MM.1S (cell line): ENCODE data around the gene BZW2.

Experiments
- DNase-seq: peaks from one replicate; pipeline ENCODE4 v3.0.0-alpha.2; 2015
- H2AFZ ChIP-seq: fragments of 300-600 bp; sonication (generic); 2 replicates; pipeline ENCODE4 v1.6.0; 2016; ENCODE audit warnings: antibody characterized with exemption, low read length
- H3F3A ChIP-seq: fragments of 300-600 bp; sonication (generic); 2 replicates; pipeline ENCODE4 v1.6.1; 2016; ENCODE audit warnings: mild to moderate bottlenecking, antibody characterized with exemption, low read length, moderate library complexity, mixed read lengths; ENCODE audit not compliant: insufficient read depth
- H3K27ac ChIP-seq: fragments of 300-600 bp; sonication (generic); 2 replicates; pipeline ENCODE4 v1.5.1; 2016; ENCODE audit warnings: mild to moderate bottlenecking, low read length
- H3K27me3 ChIP-seq: fragments of 300-600 bp; sonication (generic); replicated peaks from 2 replicates; pipeline ENCODE4 v1.6.0; 2016; ENCODE audit warnings: low read length; ENCODE audit not compliant: insufficient read depth
- H3K36me3 ChIP-seq: fragments of 300-600 bp; sonication (generic); replicated peaks from 2 replicates; pipeline ENCODE4 v1.6.1; 2016; ENCODE audit warnings: mild to moderate bottlenecking, low read length, mixed read lengths; ENCODE audit not compliant: insufficient read depth
- H3K4me1 ChIP-seq: fragments of 300-600 bp; sonication (generic); 2 replicates; pipeline ENCODE4 v1.6.1; 2016; ENCODE audit warnings: low read length, mixed read lengths
- H3K4me2 ChIP-seq: fragments of 300-600 bp; sonication (generic); 2 replicates; pipeline ENCODE4 v1.6.0; 2016; ENCODE audit warnings: low read depth, low read length
- H3K4me3 ChIP-seq: fragments of 300-600 bp; sonication (generic); 2 replicates; pipeline ENCODE4 v1.5.1; 2016; ENCODE audit warnings: low read length, mixed read lengths
- H3K79me2 ChIP-seq: fragments of 300-600 bp; sonication (generic); 2 replicates; pipeline ENCODE4 v1.6.1; 2016; ENCODE audit warnings: mixed run types, low read length, mixed read lengths
- H3K9ac ChIP-seq: fragments of 300-600 bp; sonication (generic); 2 replicates; pipeline ENCODE4 v1.6.1; 2016; ENCODE audit warnings: low read length, mixed read lengths
- H3K9me2 ChIP-seq: fragments of 300-600 bp; sonication (generic); replicated peaks from 2 replicates; pipeline ENCODE4 v1.6.1; 2016; ENCODE audit warnings: mild to moderate bottlenecking, low read length, mixed read lengths; ENCODE audit not compliant: insufficient read depth
- H3K9me3 ChIP-seq: fragments of 300-600 bp; sonication (generic); replicated peaks from 2 replicates; pipeline ENCODE4 v1.6.1; 2016; ENCODE audit warnings: mild to moderate bottlenecking, low read length, mixed read lengths; ENCODE audit not compliant: insufficient read depth
- H4K20me1 ChIP-seq: fragments of 300-600 bp; sonication (generic); 2 replicates; pipeline ENCODE4 v1.6.1; 2016; ENCODE audit warnings: mild to moderate bottlenecking, low read length, moderate library complexity, mixed read lengths; ENCODE audit not compliant: insufficient read depth
- CTCF ChIP-seq: fragments of 300-600 bp; sonication (generic); IDR thresholded peaks from 2 replicates; pipeline ENCODE4 v1.5.1; 2016; ENCODE audit warnings: antibody characterized with exemption, low read length, mixed read lengths
- EZH2 ChIP-seq: fragments of 300-600 bp; sonication (generic); optimal IDR thresholded peaks from 2 replicates; pipeline ENCODE3; 2017; ENCODE audit warnings: low read depth, mild to moderate bottlenecking, antibody characterized with exemption, low read length, mixed read lengths
- EZH2phosphoT487 ChIP-seq: fragments of 300-600 bp; sonication (generic); IDR thresholded peaks from 2 replicates; pipeline ENCODE4 v1.6.1; 2018; ENCODE audit warnings: antibody characterized with exemption, low read length

Gene BZW2

GRCh38 chr7:16660702-16661464 is 14.9 kb downstream of the BZW2 start:
- H3K4me2 ChIP-seq, result no peak overlapping the region
- DNase-seq, result no peak

GRCh38 chr7:16661924-16662323 is 15.9 kb downstream of the BZW2 start:
- no peak overlapping the region for H2AFZ ChIP-seq
- H3K9ac ChIP-seq, result no peak overlapping the region
- DNase-seq, result no peak
- no peak overlapping the region for H3K4me3 ChIP-seq
- peaks cover 74% of the 10 kb centered on the region for H3K79me2 ChIP-seq
- no peaks in the 10 kb centered on the region for H3K27me3 ChIP-seq
- H3K4me2 ChIP-seq, result no peak overlapping the region
- H3K27ac ChIP-seq, result no peak overlapping the region
- no peaks in the 10 kb centered on the region for H3K9me2 ChIP-seq
- no peaks in the 10 kb centered on the region for H3K9me3 ChIP-seq
- TF ChIP-seq EZH2phosphoT487, result no peak
- TF ChIP-seq EZH2, result no peak
- no peak for TF ChIP-seq CTCF
- H3K36me3 ChIP-seq, result no peaks in the 10 kb centered on the region
- H4K20me1 ChIP-seq, result peaks cover 12% of the 10 kb centered on the region; the same call in 1 of the 2 replicates
- H3K4me1 ChIP-seq, result no peaks in the 10 kb centered on the region
- H3F3A ChIP-seq, result no peaks in the 10 kb centered on the region

More at GRCh38 chr7:16660702-16661464, 14.9 kb downstream of the BZW2 start:
- H3K36me3 ChIP-seq, result no peaks in the 10 kb centered on the region
- no peak overlapping the region for H3K4me3 ChIP-seq
- H2AFZ ChIP-seq, result no peak overlapping the region
- H3K79me2 ChIP-seq, result peaks cover 84% of the 10 kb centered on the region
- H3K9me2 ChIP-seq, result no peaks in the 10 kb centered on the region
- H3K9me3 ChIP-seq, result no peaks in the 10 kb centered on the region
- no peaks in the 10 kb centered on the region for H3K4me1 ChIP-seq
- no peaks in the 10 kb centered on the region for H3K27me3 ChIP-seq
- TF ChIP-seq CTCF, result no peak
- TF ChIP-seq EZH2, result no peak
- TF ChIP-seq EZH2phosphoT487, result no peak
- no peak overlapping the region for H3K9ac ChIP-seq
- peaks cover 12% of the 10 kb centered on the region; the same call in 1 of the 2 replicates for H4K20me1 ChIP-seq
- H3K27ac ChIP-seq, result no peak overlapping the region
- no peaks in the 10 kb centered on the region for H3F3A ChIP-seq

GRCh38 chr7:16667355-16667754 is 21.4 kb downstream of the BZW2 start:
- Histone ChIP-seq H2AFZ (no peak overlapping the region), H3K27ac (no peak overlapping the region), H3K4me2 (no peak overlapping the region)

More at GRCh38 chr7:16667355-16667754, 21.4 kb downstream of the BZW2 start:
- TF ChIP-seq EZH2 (no peak), CTCF (no peak), EZH2phosphoT487 (no peak)
- H3K4me1 ChIP-seq, result 0 out of 2 replicates have a peak, but pooled peaks cover 4% of the 10 kb centered on the region
- H3K9me2 ChIP-seq, result no peaks in the 10 kb centered on the region
- H3K4me3 ChIP-seq, result no peak overlapping the region
- no peak overlapping the region for H3K9ac ChIP-seq
- no peaks in the 10 kb centered on the region for H3K9me3 ChIP-seq
- peaks cover 76% of the 10 kb centered on the region for H3K79me2 ChIP-seq
- no peaks in the 10 kb centered on the region for H3K27me3 ChIP-seq
- H4K20me1 ChIP-seq, result peaks cover 12% of the 10 kb centered on the region; the same call in 1 of the 2 replicates
- DNase-seq, result no peak
- H3F3A ChIP-seq, result no peaks in the 10 kb centered on the region
- H3K36me3 ChIP-seq, result no peaks in the 10 kb centered on the region; the same call in 1 of the 2 replicates
